SH-SY5Y (cell line): ENCODE measurements around the gene DAPK1.

Experiments used
- GATA2 ChIP-seq: IDR thresholded peaks from 2 replicates; pipeline ENCODE4 v1.6.1; 2011; ENCODE audit warnings: mild to moderate bottlenecking, low read depth, low read length
- GATA3 ChIP-seq: IDR thresholded peaks from 2 replicates; pipeline ENCODE4 v1.6.1; 2011; ENCODE audit warnings: low read depth, mild to moderate bottlenecking, low read length, moderate library complexity

The DAPK1 gene

DNA sequence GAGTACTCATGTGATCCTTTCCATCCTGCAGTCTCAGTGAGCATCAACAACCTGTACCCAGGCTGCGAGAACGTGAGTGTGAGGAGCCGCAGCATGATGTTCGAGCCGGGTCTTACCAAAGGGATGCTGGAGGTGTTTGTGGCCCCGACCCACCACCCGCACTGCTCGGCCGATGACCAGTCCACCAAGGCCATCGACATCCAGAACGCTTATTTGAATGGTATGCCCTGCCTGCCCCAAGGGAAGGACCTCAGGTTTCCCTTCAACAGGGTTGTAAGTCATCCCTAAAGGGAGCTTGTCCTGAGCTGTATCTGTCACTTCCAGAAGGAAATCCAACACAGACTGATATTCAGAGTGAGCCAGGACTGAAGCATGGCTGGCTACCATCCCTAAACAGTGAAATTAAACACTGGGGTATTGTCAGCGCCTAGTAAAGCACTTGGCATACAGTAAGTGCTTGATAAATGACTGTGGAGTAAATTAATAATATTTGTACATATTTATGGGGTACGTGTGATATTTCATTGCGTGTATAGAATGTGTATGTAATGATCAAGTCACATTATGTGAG lies 188.9 kb downstream of the DAPK1 start:
- TF ChIP-seq GATA3 (no peak), GATA2 (no peak)

DNA sequence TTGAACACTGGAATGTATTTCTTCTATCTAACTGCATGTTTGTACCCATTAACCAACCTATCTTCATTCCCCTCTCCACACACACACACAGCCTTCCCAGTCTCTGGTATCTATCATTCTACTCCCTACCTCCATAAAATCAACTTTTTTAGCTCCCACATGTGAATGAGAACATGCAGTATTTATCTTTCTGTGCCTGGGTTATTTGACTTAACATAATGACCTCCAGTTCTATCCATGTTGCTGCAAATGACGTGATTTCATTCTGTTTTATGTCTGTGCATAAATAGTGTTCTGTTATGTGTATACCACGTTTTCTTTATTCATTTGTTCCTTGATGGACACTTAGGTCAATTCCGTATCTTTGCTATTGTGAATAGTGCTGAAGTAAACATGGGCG lies 189.5 kb downstream of the DAPK1 start:
- TF ChIP-seq GATA2 (no peak), GATA3 (no peak)

DNA sequence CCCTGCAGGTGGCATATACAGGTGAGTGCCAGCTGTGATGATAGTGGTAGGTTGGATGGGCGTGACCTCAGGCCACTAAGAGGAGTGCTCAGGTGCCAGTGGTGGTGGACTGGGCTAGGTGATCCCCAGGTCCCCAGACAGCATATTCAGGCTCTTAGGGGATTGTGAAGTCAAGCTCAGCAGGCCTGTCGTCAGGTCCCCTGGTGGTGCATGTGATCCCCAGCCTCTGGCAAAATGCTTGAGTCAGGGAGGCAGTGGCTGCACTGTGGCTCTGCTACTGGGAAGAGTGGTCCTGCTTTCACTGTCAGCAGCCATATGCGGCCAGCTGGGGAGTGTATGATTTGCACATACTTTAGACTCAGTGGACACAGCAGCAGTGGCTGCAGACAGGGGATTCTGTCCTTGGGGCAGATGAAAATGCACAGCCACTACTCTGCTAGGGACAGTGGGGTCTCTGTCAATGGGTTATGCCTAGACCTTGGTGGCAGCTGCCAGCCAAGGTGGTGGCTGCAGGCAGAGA lies 196.6 kb downstream of the DAPK1 start:
- no peak for TF ChIP-seq GATA2
- TF ChIP-seq GATA3 = no peak

DNA sequence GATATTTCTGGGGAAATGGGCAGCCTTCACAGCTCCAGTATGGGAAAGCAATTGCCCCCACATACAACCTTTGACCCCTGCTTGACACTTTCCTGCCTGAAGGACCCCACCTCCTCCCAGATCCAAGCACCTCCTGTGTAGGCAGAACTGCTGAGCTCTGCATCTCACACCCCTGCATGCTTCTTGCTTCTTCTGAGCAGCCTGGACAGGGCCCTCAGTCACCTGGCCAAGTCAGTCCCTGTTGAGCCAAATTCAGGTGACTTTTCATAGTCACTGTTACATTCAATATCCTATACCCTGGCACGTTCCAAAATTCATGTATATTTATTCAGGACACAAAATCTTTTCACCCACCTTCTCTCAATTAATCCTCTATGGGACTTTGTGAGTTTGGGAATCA lies 197.9 kb downstream of the DAPK1 start:
- TF ChIP-seq GATA3 (no peak), GATA2 (no peak)

DNA sequence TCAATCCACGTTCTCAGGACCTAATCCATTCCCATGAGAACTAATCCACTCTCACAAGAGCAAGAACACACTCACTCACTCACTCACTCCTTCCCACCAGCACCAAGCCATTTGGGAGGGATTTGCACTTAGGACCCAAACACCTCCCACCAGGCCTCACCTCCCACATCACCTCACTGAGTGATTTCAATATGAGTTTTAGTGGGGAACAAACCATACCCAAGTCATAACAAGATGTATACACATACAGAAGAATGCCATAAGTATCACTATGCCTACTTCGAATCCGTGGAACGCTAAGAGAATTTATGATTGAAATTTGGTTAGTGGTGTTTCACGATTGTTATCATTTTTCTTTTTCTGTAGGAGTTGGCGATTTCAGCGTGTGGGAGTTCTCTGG lies 199.0 kb downstream of the DAPK1 start:
- TF ChIP-seq GATA3 (no peak), GATA2 (no peak)

DNA sequence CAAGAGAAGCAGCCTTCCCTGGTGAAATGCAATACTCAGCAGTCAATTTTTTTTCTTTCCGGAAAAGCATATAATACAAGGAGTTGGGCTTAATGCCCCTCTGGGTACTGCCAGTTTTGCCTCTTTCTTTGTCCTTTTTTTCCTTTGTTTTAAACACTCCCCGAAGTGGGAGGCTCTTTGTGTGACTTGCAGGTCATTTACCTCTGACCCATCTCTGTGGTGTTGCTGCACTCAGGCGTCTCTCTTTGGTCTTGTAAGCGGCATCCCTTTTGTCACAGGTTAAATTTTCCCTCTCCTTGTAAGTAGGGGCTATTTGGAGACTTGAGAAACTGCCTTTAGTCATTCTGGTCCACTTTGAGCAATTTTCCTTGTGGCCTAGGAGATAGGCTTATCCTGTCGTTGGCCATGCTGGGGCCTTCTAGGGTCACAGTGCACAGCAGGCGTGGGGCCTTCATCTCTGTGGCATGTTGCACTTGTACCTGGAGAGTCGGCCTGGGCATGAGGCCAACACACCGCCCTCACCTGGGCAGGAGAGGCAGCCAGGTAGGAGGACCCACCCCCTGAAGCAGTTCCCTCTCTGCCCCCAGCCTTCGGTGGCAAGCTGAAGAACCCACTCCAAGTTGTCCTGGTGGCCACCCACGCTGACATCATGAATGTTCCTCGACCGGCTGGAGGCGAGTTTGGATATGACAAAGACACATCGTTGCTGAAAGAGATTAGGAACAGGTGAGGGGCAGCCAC lies 200.6 kb downstream of the DAPK1 start:
- TF ChIP-seq GATA3 (no peak), GATA2 (no peak)

DNA sequence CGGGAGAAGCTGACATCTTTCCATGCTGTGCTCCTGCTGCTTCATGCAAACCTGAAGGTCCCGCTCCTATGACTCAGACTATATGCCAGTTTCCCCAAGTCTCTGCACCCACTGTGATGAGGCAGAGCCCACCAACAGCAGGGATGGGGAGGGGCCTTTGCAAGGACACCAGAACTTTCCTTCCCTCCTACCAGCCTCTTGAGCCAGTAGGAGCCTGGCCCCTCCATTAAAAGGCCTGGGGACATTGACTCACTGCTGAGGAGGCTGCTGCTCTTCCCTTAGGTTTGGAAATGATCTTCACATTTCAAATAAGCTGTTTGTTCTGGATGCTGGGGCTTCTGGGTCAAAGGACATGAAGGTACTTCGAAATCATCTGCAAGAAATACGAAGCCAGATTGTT lies 202.2 kb downstream of the DAPK1 start:
- TF ChIP-seq GATA2 = no peak
- no peak for TF ChIP-seq GATA3

DNA sequence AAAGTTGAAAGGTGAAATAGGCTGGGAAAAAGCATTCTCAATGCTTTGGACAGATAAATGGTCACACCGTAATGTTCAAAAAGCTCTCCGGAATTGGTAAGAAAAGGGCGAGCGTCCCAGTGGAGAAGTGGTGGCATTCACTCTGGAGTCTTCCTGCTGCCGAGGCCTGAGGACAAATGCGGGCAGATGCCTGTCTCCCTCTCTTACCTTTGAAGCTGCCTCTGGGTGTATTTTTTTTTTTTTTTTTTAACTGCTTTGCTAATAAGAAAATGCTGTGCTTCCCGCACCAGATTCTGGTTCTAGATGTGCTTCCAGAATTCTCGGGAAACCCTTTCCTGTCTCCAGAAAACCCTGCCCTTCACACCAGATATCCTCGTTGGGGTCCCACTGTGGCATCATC lies 203.8 kb downstream of the DAPK1 start:
- TF ChIP-seq GATA3 = no peak
- TF ChIP-seq GATA2 = no peak

DNA sequence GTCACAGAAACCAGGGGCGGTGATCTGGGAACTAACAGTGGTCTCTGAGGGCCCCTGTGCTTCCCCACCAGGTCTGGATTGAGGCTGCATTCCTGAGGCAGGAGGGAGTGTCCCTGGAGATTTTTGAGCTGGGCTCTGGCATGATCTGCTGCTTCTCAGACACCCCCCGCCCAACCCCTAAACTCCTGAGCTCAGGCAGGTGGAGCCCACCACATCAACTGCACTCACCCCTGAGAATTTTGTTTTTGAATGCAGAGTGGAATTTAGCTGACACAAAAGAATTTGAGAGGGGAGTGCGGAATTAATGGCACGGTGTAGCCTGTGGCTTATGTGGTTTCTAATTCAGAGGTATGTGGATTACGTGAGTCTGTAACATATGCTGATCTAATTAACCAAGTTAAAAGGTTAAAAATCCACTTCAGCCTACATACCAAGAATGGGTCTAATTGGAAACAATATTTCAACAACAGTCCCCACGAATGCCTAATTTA lies 204.3 kb downstream of the DAPK1 start:
- no peak for TF ChIP-seq GATA2

DNA sequence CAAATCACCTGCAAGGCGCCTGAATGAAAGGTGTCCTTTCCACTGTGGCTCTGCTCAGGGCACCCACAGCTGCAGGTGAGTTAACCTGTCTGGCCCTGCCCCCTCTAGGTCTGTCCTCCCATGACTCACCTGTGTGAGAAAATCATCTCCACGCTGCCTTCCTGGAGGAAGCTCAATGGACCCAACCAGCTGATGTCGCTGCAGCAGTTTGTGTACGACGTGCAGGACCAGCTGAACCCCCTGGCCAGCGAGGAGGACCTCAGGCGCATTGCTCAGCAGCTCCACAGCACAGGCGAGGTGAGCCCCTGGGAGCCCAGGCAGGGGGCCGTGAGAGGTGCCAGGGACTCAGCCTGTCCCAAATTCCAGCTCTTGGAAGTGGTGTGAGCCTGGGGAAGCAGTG lies 205.3 kb downstream of the DAPK1 start:
- no peak for TF ChIP-seq GATA3
- no peak for TF ChIP-seq GATA2

DNA sequence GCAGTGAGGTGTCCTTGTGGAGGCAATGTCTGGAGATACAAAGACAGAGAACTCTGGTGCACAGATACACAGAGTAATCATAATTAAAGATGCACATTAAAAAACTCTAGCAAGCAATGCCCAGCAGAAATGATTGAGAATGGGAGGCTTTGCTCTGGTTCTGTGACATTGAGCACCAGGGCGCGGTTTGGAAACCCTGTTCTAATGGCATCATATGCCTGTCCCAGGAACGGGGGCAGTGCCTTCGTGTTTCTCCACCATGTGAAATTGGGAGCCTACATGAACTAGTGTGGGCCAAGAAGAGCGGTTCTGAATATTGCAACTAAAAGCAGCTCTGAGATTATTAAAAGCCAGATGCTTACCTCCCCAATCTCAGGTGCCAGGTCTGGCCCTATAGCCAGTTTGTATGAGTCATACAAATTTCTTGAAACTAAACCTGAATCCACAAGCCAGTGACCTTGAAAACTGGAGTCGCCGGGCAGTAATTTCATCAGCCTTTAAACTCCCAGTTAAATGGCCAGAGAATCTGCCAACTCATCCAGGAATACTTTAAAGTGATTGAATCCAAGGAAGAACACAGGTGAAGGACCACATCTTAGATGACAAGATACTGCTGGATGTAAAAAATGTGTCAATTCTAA lies 206.1 kb downstream of the DAPK1 start:
- TF ChIP-seq GATA2 (no peak), GATA3 (no peak)

DNA sequence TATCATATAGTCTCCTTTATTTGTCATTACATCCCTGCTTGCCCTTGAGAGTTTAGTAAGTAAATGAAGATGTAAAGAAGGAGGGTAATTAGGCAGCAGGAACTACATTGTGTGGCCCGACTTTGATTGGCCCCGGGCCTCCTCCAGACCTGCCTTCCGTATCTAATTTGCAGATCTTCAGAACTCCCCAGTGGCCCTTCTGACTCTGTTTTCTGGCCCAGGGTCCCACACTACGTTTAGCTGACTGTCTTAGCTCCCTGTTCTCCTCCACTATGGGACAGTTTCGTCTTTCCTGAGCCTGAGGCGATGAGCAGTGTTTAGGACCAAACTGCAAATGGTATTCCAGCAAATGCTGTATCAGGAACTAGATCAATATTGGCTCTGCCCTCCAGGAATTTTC lies 206.7 kb downstream of the DAPK1 start:
- TF ChIP-seq GATA3 (no peak), GATA2 (no peak)

DNA sequence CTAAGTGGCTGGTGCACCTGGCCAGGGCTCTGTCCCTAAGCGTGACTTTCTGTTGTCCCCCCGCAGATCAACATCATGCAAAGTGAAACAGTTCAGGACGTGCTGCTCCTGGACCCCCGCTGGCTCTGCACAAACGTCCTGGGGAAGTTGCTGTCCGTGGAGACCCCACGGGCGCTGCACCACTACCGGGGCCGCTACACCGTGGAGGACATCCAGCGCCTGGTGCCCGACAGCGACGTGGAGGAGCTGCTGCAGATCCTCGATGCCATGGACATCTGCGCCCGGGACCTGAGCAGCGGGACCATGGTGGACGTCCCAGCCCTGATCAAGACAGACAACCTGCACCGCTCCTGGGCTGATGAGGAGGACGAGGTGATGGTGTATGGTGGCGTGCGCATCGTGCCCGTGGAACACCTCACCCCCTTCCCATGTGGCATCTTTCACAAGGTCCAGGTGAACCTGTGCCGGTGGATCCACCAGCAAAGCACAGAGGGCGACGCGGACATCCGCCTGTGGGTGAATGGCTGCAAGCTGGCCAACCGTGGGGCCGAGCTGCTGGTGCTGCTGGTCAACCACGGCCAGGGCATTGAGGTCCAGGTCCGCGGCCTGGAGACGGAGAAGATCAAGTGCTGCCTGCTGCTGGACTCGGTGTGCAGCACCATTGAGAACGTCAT lies 208.5 kb downstream of the DAPK1 start:
- TF ChIP-seq GATA2 (no peak), GATA3 (no peak)

DNA sequence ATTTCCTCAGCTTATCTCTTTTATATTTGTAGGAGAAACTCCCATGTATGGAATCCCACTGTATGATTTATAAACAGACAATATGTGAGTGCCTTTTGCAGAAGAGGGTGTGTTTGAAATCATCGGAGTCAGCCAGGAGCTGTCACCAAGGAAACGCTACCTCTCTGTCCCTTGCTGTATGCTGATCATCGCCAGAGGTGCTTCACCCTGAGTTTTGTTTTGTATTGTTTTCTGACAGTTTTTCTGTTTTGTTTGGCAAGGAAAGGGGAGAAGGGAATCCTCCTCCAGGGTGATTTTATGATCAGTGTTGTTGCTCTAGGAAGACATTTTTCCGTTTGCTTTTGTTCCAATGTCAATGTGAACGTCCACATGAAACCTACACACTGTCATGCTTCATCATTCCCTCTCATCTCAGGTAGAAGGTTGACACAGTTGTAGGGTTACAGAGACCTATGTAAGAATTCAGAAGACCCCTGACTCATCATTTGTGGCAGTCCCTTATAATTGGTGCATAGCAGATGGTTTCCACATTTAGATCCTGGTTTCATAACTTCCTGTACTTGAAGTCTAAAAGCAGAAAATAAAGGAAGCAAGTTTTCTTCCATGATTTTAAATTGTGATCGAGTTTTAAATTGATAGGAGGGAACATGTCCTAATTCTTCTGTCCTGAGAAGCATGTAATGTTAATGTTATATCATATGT lies 210.3 kb downstream of the DAPK1 start:
- TF ChIP-seq GATA2 = no peak
- no peak for TF ChIP-seq GATA3
